MM.1S (cell line): ENCODE results near the gene ZIC2.

ENCODE experiments used
- EZH2 ChIP-seq: fragments of 300-600 bp; sonication (generic); optimal IDR thresholded peaks from 2 replicates; pipeline ENCODE3; 2017; ENCODE audit warnings: low read depth, mild to moderate bottlenecking, antibody characterized with exemption, low read length, mixed read lengths
- EZH2phosphoT487 ChIP-seq: fragments of 300-600 bp; sonication (generic); IDR thresholded peaks from 2 replicates; pipeline ENCODE4 v1.6.1; 2018; ENCODE audit warnings: antibody characterized with exemption, low read length
- TF ChIP-seq, protein P1 (sequence below): fragments of 300-600 bp; sonication (generic); IDR thresholded peaks from 2 replicates; pipeline ENCODE4 v1.5.1; 2016; ENCODE audit warnings: antibody characterized with exemption, low read length, mixed read lengths

DNA sequence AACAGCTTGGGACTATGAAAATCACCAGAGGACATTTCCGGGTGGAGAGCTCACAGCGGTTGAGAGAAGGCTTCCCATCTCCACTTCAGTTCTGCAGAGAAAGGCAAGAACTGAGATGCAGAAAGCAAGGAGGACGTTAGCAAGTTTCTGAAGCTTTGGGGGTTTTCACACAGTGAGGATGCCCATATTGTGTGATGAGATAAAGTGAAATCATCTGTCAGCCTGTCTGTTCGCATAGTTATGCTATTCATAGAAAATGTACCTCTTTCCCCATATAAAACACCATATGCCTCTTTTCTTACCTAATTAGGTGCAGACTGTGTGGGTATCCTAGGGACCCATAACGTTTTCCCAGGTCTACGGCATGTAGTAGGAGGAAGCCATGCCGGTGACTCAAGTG is 37.5 kb upstream of the ZIC2 start:
- TF ChIP-seq, protein P1, sequence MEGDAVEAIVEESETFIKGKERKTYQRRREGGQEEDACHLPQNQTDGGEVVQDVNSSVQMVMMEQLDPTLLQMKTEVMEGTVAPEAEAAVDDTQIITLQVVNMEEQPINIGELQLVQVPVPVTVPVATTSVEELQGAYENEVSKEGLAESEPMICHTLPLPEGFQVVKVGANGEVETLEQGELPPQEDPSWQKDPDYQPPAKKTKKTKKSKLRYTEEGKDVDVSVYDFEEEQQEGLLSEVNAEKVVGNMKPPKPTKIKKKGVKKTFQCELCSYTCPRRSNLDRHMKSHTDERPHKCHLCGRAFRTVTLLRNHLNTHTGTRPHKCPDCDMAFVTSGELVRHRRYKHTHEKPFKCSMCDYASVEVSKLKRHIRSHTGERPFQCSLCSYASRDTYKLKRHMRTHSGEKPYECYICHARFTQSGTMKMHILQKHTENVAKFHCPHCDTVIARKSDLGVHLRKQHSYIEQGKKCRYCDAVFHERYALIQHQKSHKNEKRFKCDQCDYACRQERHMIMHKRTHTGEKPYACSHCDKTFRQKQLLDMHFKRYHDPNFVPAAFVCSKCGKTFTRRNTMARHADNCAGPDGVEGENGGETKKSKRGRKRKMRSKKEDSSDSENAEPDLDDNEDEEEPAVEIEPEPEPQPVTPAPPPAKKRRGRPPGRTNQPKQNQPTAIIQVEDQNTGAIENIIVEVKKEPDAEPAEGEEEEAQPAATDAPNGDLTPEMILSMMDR = no peak
- TF ChIP-seq EZH2 (no peak), EZH2phosphoT487 (no peak)
